GM12878 (cell line): Measurements from ENCODE around the gene HSPB8. TPM values are rescaled to one million over a fixed set of nuclear protein-coding genes. Genes with fewer than 3 reads are reported as not detected.

ENCODE experiments used
- ATAC-seq: fragments of 200-7000 bp; cut with Tn5 transposase; 3 replicates; pipeline ENCODE4 v1.9.1; 2020; ENCODE audit warnings: mild to moderate bottlenecking, moderate library complexity
- BruUV-seq: library from RNA; stranded (reverse); fragments of 400-500 nt; replicated peaks from 2 replicates; lab custom pipeline; 2021; lab: Mats Ljungman, UMichigan
- CTCF ChIA-PET: fragments of 300-600 bp; sonication (Branson Sonifier 250); formaldehyde crosslinking; extraction: SDS; loops from one replicate; lab custom pipeline; 2021; ENCODE audit warnings: inconsistent platforms; lab: Yijun Ruan, JAX
- POLR2A ChIA-PET: fragments of 350-600 bp; formaldehyde crosslinking; extraction: SDS; loops from one replicate; lab custom pipeline; 2021; ENCODE audit warnings: inconsistent platforms; lab: Charles Lee
- RAD21 ChIA-PET: fragments of 300-600 bp; sonication (Branson Sonifier 250); formaldehyde crosslinking; loops from one replicate; lab custom pipeline; 2023; ENCODE audit warnings: antibody characterized with exemption; ENCODE audit not compliant: unreplicated experiment; lab: Charles Lee
- SMC1A ChIA-PET: fragments of 300-600 bp; sonication (Branson Sonifier 250); formaldehyde crosslinking; loops from one replicate; lab custom pipeline; 2023; ENCODE audit not compliant: unreplicated experiment, uncharacterized antibody; lab: Charles Lee
- DNase-seq: peaks from one replicate; pipeline ENCODE4 v3.0.0-alpha.2; 2011; ENCODE audit warnings: low read depth, low spot score
- FAIRE-seq: peaks from 3 replicates; lab custom pipeline; 2011; peaks lifted over from hg19 to GRCh38; lab: Jason Lieb, UNC
- H2AFZ ChIP-seq: 2 replicates; pipeline ENCODE4 v1.6.0; 2011; ENCODE audit warnings: low read depth, low read length, control low read depth; ENCODE audit not compliant: control insufficient read depth
- H3K27ac ChIP-seq: 2 replicates; pipeline ENCODE4 v1.5.1; 2011; ENCODE audit warnings: control low read depth; ENCODE audit not compliant: control insufficient read depth, insufficient read depth
- H3K27me3 ChIP-seq, 2 experiments: replicated peaks in 1 of 2; 2 replicates each; pipeline versions ENCODE4 v1.6.0 to v1.6.1; 2011; ENCODE audit warnings: low read length in 1 of 2; ENCODE audit not compliant: control insufficient read depth in 2 of 2, insufficient read depth in 2 of 2
- H3K36me3 ChIP-seq, 2 experiments: 2 replicates each; pipeline ENCODE4 v1.5.1; 2011; ENCODE audit warnings: low read length in 1 of 2; ENCODE audit not compliant: control insufficient read depth in 2 of 2, insufficient read depth in 2 of 2
- H3K4me1 ChIP-seq: 2 replicates; pipeline ENCODE4 v1.6.1; 2011; ENCODE audit warnings: mild to moderate bottlenecking, low read length, moderate library complexity, mixed read lengths; ENCODE audit not compliant: control insufficient read depth, insufficient read depth
- H3K4me2 ChIP-seq: 2 replicates; pipeline ENCODE4 v1.6.0; 2011; ENCODE audit warnings: control low read depth; ENCODE audit not compliant: control insufficient read depth, insufficient read depth
- H3K4me3 ChIP-seq: fragments of 200-600 bp; sonication (generic); 2 replicates; pipeline ENCODE4 v1.5.1; 2016
- H3K79me2 ChIP-seq: 2 replicates; pipeline ENCODE4 v1.6.0; 2011; ENCODE audit warnings: low read length; ENCODE audit not compliant: control insufficient read depth, insufficient read depth
- H3K9ac ChIP-seq: 2 replicates; pipeline ENCODE4 v1.8.0; 2011; ENCODE audit warnings: low read length, control low read depth, mixed read lengths; ENCODE audit not compliant: control insufficient read depth, insufficient read depth
- H3K9me3 ChIP-seq: replicated peaks from 3 replicates; pipeline ENCODE4 v1.5.1; 2011; ENCODE audit warnings: mild to moderate bottlenecking, low read length; ENCODE audit not compliant: control insufficient read depth, insufficient read depth
- H4K20me1 ChIP-seq: 2 replicates; pipeline ENCODE4 v1.6.0; 2011; ENCODE audit not compliant: control insufficient read depth, insufficient read depth
- BCLAF1 ChIP-seq: fragments of 450-650 bp; IDR thresholded peaks from 2 replicates; pipeline ENCODE4 v1.6.1; 2017; ENCODE audit warnings: antibody characterized with exemption, mild to moderate bottlenecking, moderate library complexity
- CHD1 ChIP-seq: IDR thresholded peaks from 2 replicates; pipeline ENCODE4 v1.6.1; 2012; ENCODE audit warnings: low read depth, low read length, improper control_type of control experiment
- CHD2 ChIP-seq: IDR thresholded peaks from 2 replicates; pipeline ENCODE4 v1.6.1; 2011; ENCODE audit warnings: low read depth, low read length, improper control_type of control experiment, borderline replicate concordance
- CREM ChIP-seq: IDR thresholded peaks from 2 replicates; pipeline ENCODE4 v1.6.1; 2014; ENCODE audit warnings: antibody characterized with exemption, low read depth
- FOXK2 ChIP-seq: fragments of 450-650 bp; IDR thresholded peaks from 2 replicates; pipeline ENCODE4 v1.6.1; 2017; ENCODE audit warnings: mild to moderate bottlenecking, moderate library complexity
- JUND ChIP-seq: IDR thresholded peaks from 2 replicates; pipeline ENCODE4 v1.6.1; 2012; ENCODE audit warnings: low read depth, mild to moderate bottlenecking, low read length, improper control_type of control experiment, moderate library complexity
- PAX5 ChIP-seq: IDR thresholded peaks from 2 replicates; pipeline ENCODE4 v1.6.1; 2011; ENCODE audit warnings: low read depth, low read length, borderline replicate concordance
- POLR2A ChIP-seq: IDR thresholded peaks from 2 replicates; pipeline ENCODE4 v1.6.1; 2011; ENCODE audit warnings: low read depth, mild to moderate bottlenecking, low read length
- POU2F2 ChIP-seq: IDR thresholded peaks from 3 replicates; pipeline ENCODE4 v1.6.1; 2011; ENCODE audit warnings: low read depth, mild to moderate bottlenecking, low read length, borderline replicate concordance
- RFX5 ChIP-seq: IDR thresholded peaks from 2 replicates; pipeline ENCODE4 v1.6.1; 2011; ENCODE audit warnings: low read depth, low read length, improper control_type of control experiment
- SIX5 ChIP-seq: IDR thresholded peaks from 2 replicates; pipeline ENCODE4 v1.6.1; 2011; ENCODE audit warnings: mild to moderate bottlenecking, low read depth, low read length, moderate library complexity; ENCODE audit not compliant: severe bottlenecking
- SREBF2 ChIP-seq: IDR thresholded peaks from 2 replicates; pipeline ENCODE4 v1.6.1; 2012; ENCODE audit warnings: mild to moderate bottlenecking, low read length
- ZZZ3 ChIP-seq: IDR thresholded peaks from 2 replicates; pipeline ENCODE4 v1.6.1; 2011; ENCODE audit warnings: low read depth; ENCODE audit not compliant: control insufficient read depth, insufficient read length
- WGBS: methylation state at CpG from one replicate; pipeline ENCODE4 v1.1.6; 2016; ENCODE audit warnings: low lambda C conversion rate; ENCODE audit not compliant: insufficient replicate concordance, insufficient coverage; ENCODE audit errors: missing lambda C conversion rate; 5-methylcytosine and 5-hydroxymethylcytosine counted together
- in situ Hi-C: fragments of 300-500 bp; cut with MboI; formaldehyde crosslinking; loops from 9 replicates; pipeline ENCODE4 v1.14.3; 2018; ENCODE audit warnings: mixed read lengths
- intact Hi-C: fragments of 100-400 bp; cut with micrococcal nuclease; formaldehyde crosslinking; loops from one replicate; pipeline ENCODE4 v1.14.2; 2022; ENCODE audit not compliant: unreplicated experiment
- polyA plus RNA-seq, 11 experiments: library from polyadenylated mRNA; depleted of rRNA in 4 of 11; unstranded in 6 of 11; stranded (reverse) in 5 of 11; fragments of >200 nt; fragmentation: Nextera tagmentation in 4 of 11; fragmentation: Illumina TruSeq in 1 of 11; extraction: Ambion mirVana in 4 of 11; extraction: Trizol in 1 of 11; gene quantifications; 1 replicate in 1 of 11; 2 replicates in 10 of 11; pipeline versions ENCODE4 v1.2.1 to v1.2.3, GENCODE V29; 2011 to 2016; ENCODE audit warnings: inconsistent platforms in 2 of 11, missing spikeins in 2 of 11, low read depth in 1 of 11
- total RNA-seq, 4 experiments: library from RNA; depleted of rRNA in 3 of 4; stranded (reverse); fragments of >200 nt in 3 of 4; fragmentation: Illumina TruSeq in 1 of 4; extraction: Trizol in 1 of 4; gene quantifications; 2 replicates each; pipeline versions ENCODE4 v1.2.1 to v1.2.3, GENCODE V29; 2013 to 2021
- TF ChIP-seq, protein P1 (sequence below): fragments of 450-650 bp; IDR thresholded peaks from 2 replicates; pipeline ENCODE4 v1.6.1; 2014; ENCODE audit warnings: mild to moderate bottlenecking
- TF ChIP-seq, protein P2 (sequence below): fragments of 450-650 bp; IDR thresholded peaks from 2 replicates; pipeline ENCODE4 v1.6.1; 2017; ENCODE audit warnings: mild to moderate bottlenecking, moderate library complexity

HSPB8 gene
- total and polyA plus RNA-seq, 10 of the 15 experiments (the other 5 are each of a cell fraction or from before 2014, with no cell fraction given), result 0.10 TPM; not detected in 9

- H2AFZ ChIP-seq, result no peak overlapping the region
- POLR2A ChIA-PET, result no interaction called here
- H3K9ac ChIP-seq, result no peak overlapping the region
- ATAC-seq (no peak), FAIRE-seq (no peak), DNase-seq (no peak)
- WGBS, result 43% methylated on average over 2 of the region's 2 CpGs
- H4K20me1 ChIP-seq, result no peaks in the 10 kb centered on the region
- H3K27me3 ChIP-seq, result no peaks in the 10 kb centered on the region; a peak in 1 of 4 replicates
- no peak overlapping the region for H3K4me3 ChIP-seq
- no peak overlapping the region for H3K4me2 ChIP-seq
- no peak overlapping the region for H3K27ac ChIP-seq
- no peaks in the 10 kb centered on the region for H3K79me2 ChIP-seq
- H3K36me3 ChIP-seq, result no peaks in the 10 kb centered on the region
- CTCF ChIA-PET, result interaction anchor here (0.6 kb wide), 1 partner anchor 13 kb away, joined by 3 read pairs; no protein-coding TSS in a partner anchor
- H3K9me3 ChIP-seq, result no peaks in the 10 kb centered on the region
- SMC1A ChIA-PET, result no interaction called here
- RAD21 ChIA-PET, result no interaction called here
- in situ Hi-C loops, result no loop called here
- no peaks in the 10 kb centered on the region for H3K4me1 ChIP-seq
- no TSS peak for BruUV-seq
- intact Hi-C loops, result no loop called here
- no peak for TF ChIP-seq CREM
- TF ChIP-seq SIX5, result no peak
- no peak for TF ChIP-seq POLR2A
- no peak for TF ChIP-seq FOXK2
- no peak for TF ChIP-seq JUND
- TF ChIP-seq ZZZ3, result no peak
- TF ChIP-seq PAX5, result no peak
- TF ChIP-seq RFX5, result no peak
- TF ChIP-seq, protein P1, sequence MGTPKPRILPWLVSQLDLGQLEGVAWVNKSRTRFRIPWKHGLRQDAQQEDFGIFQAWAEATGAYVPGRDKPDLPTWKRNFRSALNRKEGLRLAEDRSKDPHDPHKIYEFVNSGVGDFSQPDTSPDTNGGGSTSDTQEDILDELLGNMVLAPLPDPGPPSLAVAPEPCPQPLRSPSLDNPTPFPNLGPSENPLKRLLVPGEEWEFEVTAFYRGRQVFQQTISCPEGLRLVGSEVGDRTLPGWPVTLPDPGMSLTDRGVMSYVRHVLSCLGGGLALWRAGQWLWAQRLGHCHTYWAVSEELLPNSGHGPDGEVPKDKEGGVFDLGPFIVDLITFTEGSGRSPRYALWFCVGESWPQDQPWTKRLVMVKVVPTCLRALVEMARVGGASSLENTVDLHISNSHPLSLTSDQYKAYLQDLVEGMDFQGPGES, result no peak
- no peak for TF ChIP-seq SREBF2
- TF ChIP-seq POU2F2, result no peak
- TF ChIP-seq, protein P2, sequence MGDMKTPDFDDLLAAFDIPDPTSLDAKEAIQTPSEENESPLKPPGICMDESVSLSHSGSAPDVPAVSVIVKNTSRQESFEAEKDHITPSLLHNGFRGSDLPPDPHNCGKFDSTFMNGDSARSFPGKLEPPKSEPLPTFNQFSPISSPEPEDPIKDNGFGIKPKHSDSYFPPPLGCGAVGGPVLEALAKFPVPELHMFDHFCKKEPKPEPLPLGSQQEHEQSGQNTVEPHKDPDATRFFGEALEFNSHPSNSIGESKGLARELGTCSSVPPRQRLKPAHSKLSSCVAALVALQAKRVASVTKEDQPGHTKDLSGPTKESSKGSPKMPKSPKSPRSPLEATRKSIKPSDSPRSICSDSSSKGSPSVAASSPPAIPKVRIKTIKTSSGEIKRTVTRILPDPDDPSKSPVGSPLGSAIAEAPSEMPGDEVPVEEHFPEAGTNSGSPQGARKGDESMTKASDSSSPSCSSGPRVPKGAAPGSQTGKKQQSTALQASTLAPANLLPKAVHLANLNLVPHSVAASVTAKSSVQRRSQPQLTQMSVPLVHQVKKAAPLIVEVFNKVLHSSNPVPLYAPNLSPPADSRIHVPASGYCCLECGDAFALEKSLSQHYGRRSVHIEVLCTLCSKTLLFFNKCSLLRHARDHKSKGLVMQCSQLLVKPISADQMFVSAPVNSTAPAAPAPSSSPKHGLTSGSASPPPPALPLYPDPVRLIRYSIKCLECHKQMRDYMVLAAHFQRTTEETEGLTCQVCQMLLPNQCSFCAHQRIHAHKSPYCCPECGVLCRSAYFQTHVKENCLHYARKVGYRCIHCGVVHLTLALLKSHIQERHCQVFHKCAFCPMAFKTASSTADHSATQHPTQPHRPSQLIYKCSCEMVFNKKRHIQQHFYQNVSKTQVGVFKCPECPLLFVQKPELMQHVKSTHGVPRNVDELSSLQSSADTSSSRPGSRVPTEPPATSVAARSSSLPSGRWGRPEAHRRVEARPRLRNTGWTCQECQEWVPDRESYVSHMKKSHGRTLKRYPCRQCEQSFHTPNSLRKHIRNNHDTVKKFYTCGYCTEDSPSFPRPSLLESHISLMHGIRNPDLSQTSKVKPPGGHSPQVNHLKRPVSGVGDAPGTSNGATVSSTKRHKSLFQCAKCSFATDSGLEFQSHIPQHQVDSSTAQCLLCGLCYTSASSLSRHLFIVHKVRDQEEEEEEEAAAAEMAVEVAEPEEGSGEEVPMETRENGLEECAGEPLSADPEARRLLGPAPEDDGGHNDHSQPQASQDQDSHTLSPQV, result no peak
- TF ChIP-seq CHD1, result no peak
- no peak for TF ChIP-seq BCLAF1
- no peak for TF ChIP-seq CHD2
These were observed 50.5 kb downstream of the HSPB8 start for GRCh38 chr12:119229205-119229604.
